Measurements from ENCODE around the gene NCK2. TPM values are rescaled to one million over a fixed set of nuclear protein-coding genes. Genes with fewer than 3 reads are reported as not detected.

The NCK2 gene
- total RNA-seq, 4 donors from 2014 or later, result 56.1 to 69.6 (median 58.7) TPM

- intact Hi-C loops (cut with DNase I; ENCODE audit: low total_unique reads), result no loop called here
- TF ChIP-seq POLR2A (IDR thresholded peaks at IDR 0.05) (no peak), CTCF (IDR thresholded peaks at IDR 0.05) (no peak)
- no peak overlapping the region for H3K4me3 ChIP-seq (ENCODE audit: low read depth, poor library complexity, severe bottlenecking)
- DNase-seq (ENCODE audit: low spot score in 2 of 2), result no peak
Observed at GRCh38 chr2:105711394-105711793, 33.3 kb upstream of the NCK2 start.

DNA sequence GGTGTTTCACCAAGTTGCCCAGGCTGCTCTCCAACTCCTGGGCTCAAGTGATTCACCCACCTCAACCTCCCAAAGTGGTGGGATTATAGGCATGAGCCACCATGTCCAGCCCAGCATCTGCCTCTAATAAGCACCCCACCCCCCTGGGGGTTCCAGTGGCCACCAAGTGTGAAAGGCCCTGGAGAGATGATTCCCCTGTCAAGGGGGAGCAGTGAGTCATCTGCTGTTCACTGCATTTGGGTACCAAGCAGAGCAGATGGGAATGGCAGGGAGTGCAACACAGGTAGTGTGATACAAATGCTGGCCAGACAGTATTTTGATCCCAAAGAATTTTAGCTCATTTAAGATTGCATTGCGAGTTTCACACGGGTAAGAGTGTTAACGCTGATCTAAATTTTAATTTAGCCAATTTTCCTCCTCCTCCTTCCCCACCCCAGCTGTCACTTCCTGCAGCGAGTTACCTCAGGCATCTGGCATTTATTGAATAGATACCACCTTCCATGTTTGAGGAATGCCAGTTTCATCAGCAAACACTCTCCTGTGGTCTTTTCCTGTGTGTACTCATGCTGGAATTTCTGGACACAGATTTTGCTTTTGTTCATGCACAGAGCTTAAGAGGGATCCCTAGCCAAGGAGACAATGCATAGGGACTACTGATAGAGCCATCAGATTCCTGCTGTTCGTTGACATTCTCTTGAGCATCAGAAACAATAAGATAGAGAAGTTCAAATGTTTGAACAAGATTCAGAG lies 32.4 kb upstream of the NCK2 start:
- H3K4me3 ChIP-seq (ENCODE audit: low read depth, poor library complexity, severe bottlenecking), result no peak overlapping the region
- DNase-seq (ENCODE audit: low spot score in 2 of 2), result no peak
- WGBS, 2 donors, result 56 to 70% methylated on average over 5 of the region's 5 CpGs
- intact Hi-C loops (cut with DNase I; ENCODE audit: low total_unique reads), result no loop called here
- TF ChIP-seq CTCF (IDR thresholded peaks at IDR 0.05), result no peak
- no peak for TF ChIP-seq POLR2A (IDR thresholded peaks at IDR 0.05)

GRCh38 chr2:105712981-105713596 lies 31.6 kb upstream of the NCK2 start:
- H3K4me3 ChIP-seq (ENCODE audit: low read depth, poor library complexity, severe bottlenecking), result no peak overlapping the region
- intact Hi-C loops (cut with DNase I; ENCODE audit: low total_unique reads), result no loop called here
- TF ChIP-seq POLR2A (IDR thresholded peaks at IDR 0.05) (no peak), CTCF (IDR thresholded peaks at IDR 0.05) (no peak)
- 70 to 74% methylated on average over 6 of the region's 6 CpGs for WGBS, 2 donors
- DNase-seq (ENCODE audit: low spot score in 2 of 2), result no peak

DNA sequence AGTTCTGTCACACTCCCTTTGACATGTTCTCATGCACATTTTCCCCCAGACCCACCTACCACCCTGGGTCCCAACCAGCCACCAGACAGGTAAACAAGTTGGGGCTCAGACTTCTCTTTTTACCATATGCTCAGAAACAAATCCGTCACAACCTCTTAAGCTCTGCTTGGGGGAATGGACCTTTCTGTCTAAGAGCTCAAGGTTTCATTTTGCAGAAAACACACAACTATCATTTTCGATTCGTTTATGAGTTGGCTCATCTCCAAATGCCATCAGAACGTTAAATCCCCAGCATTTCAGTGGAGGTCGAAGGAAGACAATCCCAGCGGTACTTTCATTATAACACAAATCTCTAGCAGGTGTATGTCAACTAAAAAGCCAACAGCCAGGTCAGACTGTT lies 30.6 kb upstream of the NCK2 start:
- 68 to 71% methylated on average over 6 of the region's 6 CpGs for WGBS, 2 donors
- no peak overlapping the region for H3K4me3 ChIP-seq (ENCODE audit: low read depth, poor library complexity, severe bottlenecking)
- TF ChIP-seq CTCF (IDR thresholded peaks at IDR 0.05) (no peak), POLR2A (IDR thresholded peaks at IDR 0.05) (no peak)
- intact Hi-C loops (cut with DNase I; ENCODE audit: low total_unique reads), result no loop called here
- DNase-seq (ENCODE audit: low spot score in 2 of 2), result no peak

- intact Hi-C loops (cut with DNase I; ENCODE audit: low total_unique reads), result no loop called here
- no peak for DNase-seq (ENCODE audit: low spot score in 2 of 2)
- 63 to 71% methylated on average over 8 of the region's 8 CpGs for WGBS, 2 donors
- no peak for TF ChIP-seq POLR2A (IDR thresholded peaks at IDR 0.05)
- TF ChIP-seq CTCF (IDR thresholded peaks at IDR 0.05), result no peak
- H3K4me3 ChIP-seq (ENCODE audit: low read depth, poor library complexity, severe bottlenecking), result no peak overlapping the region
Observed at GRCh38 chr2:105718846-105719481, 25.7 kb upstream of the NCK2 start.
